Kidney (tissue), 14 donors: ENCODE data around the gene NUP210. TPM values are rescaled to one million over a fixed set of nuclear protein-coding genes. Genes with fewer than 3 reads are reported as not detected.
A peak's percentile ranks its signal among the peaks of the same experiment; 100 is the strongest.
"Not testable (repeated sequence)": the region's sequence is repeated elsewhere in the genome, so short reads cannot be mapped to it uniquely, and the experiment has no call there.

Experiments used
- DNase-seq, 5 donors: peaks; one replicate each; pipeline ENCODE4 v3.0.0-alpha.2; 2013 to 2020
- FAIRE-seq: peaks from 2 replicates; lab custom pipeline; 2012; peaks lifted over from hg19 to GRCh38; lab: Jason Lieb, UNC
- H3K27ac ChIP-seq, 2 donors: one replicate each; pipeline ENCODE4 v1.7.0; 2013; ENCODE audit warnings: low read depth in 2 of 2, low read length in 2 of 2, inconsistent platforms in 1 of 2
- H3K27me3 ChIP-seq: one replicate; pipeline ENCODE4 v1.7.1; 2013; ENCODE audit warnings: low read length, inconsistent platforms; ENCODE audit not compliant: control insufficient read depth, insufficient read depth
- H3K36me3 ChIP-seq, 3 donors: one replicate each; pipeline versions ENCODE4 v1.7.0 to v1.7.1; 2013; ENCODE audit warnings: low read length in 3 of 3, control low read depth in 1 of 3, inconsistent platforms in 1 of 3; ENCODE audit not compliant: insufficient read depth in 3 of 3, control insufficient read depth in 2 of 3
- H3K4me1 ChIP-seq, 3 donors: one replicate each; pipeline versions ENCODE4 v1.7.0 to v1.7.1; 2013; ENCODE audit warnings: low read length in 3 of 3, inconsistent platforms in 1 of 3, low read depth in 1 of 3; ENCODE audit not compliant: control insufficient read depth in 2 of 3, insufficient read depth in 2 of 3
- H3K4me3 ChIP-seq, 3 donors: one replicate each; pipeline versions ENCODE4 v1.7.0 to v1.8.1; 2013; ENCODE audit warnings: low read length in 3 of 3, control low read depth in 1 of 3, inconsistent platforms in 1 of 3
- H3K9ac ChIP-seq, 3 donors: one replicate each; pipeline versions ENCODE4 v1.7.0 to v1.7.1; 2013; ENCODE audit warnings: low read length in 3 of 3, control low read depth in 1 of 3, inconsistent platforms in 1 of 3
- H3K9me3 ChIP-seq, 3 donors: one replicate each; pipeline versions ENCODE4 v1.7.0 to v1.7.1; 2013; ENCODE audit warnings: low read length in 3 of 3, control low read depth in 1 of 3, inconsistent platforms in 1 of 3; ENCODE audit not compliant: control insufficient read depth in 2 of 3, insufficient read depth in 1 of 3
- CTCF ChIP-seq: IDR thresholded peaks from 3 replicates; pipeline ENCODE4 v1.5.1; 2012; ENCODE audit warnings: mild to moderate bottlenecking, moderate library complexity, borderline replicate concordance; ENCODE audit not compliant: insufficient read depth; ENCODE audit errors: extremely low read depth
- intact Hi-C: fragments of 100-400 bp; cut with DNase I; formaldehyde crosslinking; loops from one replicate; pipeline ENCODE4 v1.11.1; 2022
- polyA plus RNA-seq: library from polyadenylated mRNA; stranded (reverse); fragments of 350-450 nt; fragmentation: Illumina TruSeq; extraction: RNeasy Lipid Tissue Mini Kit (QIAGEN cat#74804); gene quantifications from one replicate; pipeline ENCODE4 v1.2.3, GENCODE V29; 2014; ENCODE audit warnings: low read depth, low replicate concordance; ENCODE audit not compliant: insufficient read depth
- total RNA-seq: library from RNA; stranded (reverse); fragmentation: NEBNext Ultra II Directional; extraction: Animal tissue kit (Norgen Biotek cat#: 25700); gene quantifications from one replicate; pipeline ENCODE4 v1.2.1, GENCODE V29; 2021
- donor health status: control.
- donor health status: control.
- donor health status: control.
- donor health status: control.
- donor health status: control.
- donor health status: DM: yes; HTN: yes; CAD: no.
- donor health status: Normal renal cell carcinoma (clear cell type).

Gene NUP210
- total and polyA plus RNA-seq, 2 donors from 2014 or later = 5.6 to 22.9 TPM

GRCh38 chr3:13379201-13379830 is 40.8 kb downstream of the NUP210 start:
- no peak for TF ChIP-seq CTCF
- no peaks in the 10 kb centered on the region for H3K9me3 ChIP-seq
- no peak overlapping the region for H3K9ac ChIP-seq
- no peak overlapping the region for H3K4me3 ChIP-seq
- peak in 1 of 5 donors; percentile 13 for DNase-seq
- no peak for FAIRE-seq
- no peaks in the 10 kb centered on the region for H3K4me1 ChIP-seq
- peaks cover 0 to 26% (median 16%) of the 10 kb centered on the region in 3 donors for H3K36me3 ChIP-seq
- intact Hi-C loops = no loop called here
- no peaks in the 10 kb centered on the region for H3K27me3 ChIP-seq
- no peak overlapping the region for H3K27ac ChIP-seq

GRCh38 chr3:13378155-13378554 is 42.0 kb downstream of the NUP210 start:
- no peak for TF ChIP-seq CTCF
- intact Hi-C loops = no loop called here
- Histone ChIP-seq H3K36me3 (peaks cover 2 to 31% (median 24%) of the 10 kb centered on the region in 3 donors), H3K27me3 (no peaks in the 10 kb centered on the region), H3K9ac (no peak overlapping the region), H3K9me3 (peaks cover 0 to 1% (median 0%) of the 10 kb centered on the region in 3 donors), H3K27ac (no peak overlapping the region), H3K4me3 (no peak overlapping the region), H3K4me1 (no peaks in the 10 kb centered on the region)
- FAIRE-seq = no peak
- DNase-seq = no peak

GRCh38 chr3:13377741-13378140 is 42.4 kb downstream of the NUP210 start:
- H3K9ac ChIP-seq, H3K9me3 ChIP-seq, FAIRE-seq, intact Hi-C loops, H3K4me1 ChIP-seq, DNase-seq, H3K27ac ChIP-seq, H3K27me3 ChIP-seq, H3K4me3 ChIP-seq: not testable (repeated sequence)
- H3K36me3 ChIP-seq = peaks cover 2 to 34% (median 26%) of the 10 kb centered on the region in 3 donors

GRCh38 chr3:13377021-13377420 is 43.1 kb downstream of the NUP210 start:
- H3K9me3 ChIP-seq = peaks cover 0 to 1% (median 0%) of the 10 kb centered on the region in 3 donors
- no peak overlapping the region for H3K4me3 ChIP-seq
- H3K36me3 ChIP-seq = peaks cover 2 to 31% (median 24%) of the 10 kb centered on the region in 3 donors
- FAIRE-seq = no peak
- no peak for DNase-seq
- H3K4me1 ChIP-seq = no peaks in the 10 kb centered on the region
- no peak overlapping the region for H3K27ac ChIP-seq
- no peaks in the 10 kb centered on the region for H3K27me3 ChIP-seq
- no peak overlapping the region for H3K9ac ChIP-seq
- intact Hi-C loops = no loop called here
- TF ChIP-seq CTCF = no peak
